GM12878 (cell line): ENCODE data around the gene DOCK9. TPM values are rescaled to one million over a fixed set of nuclear protein-coding genes. Genes with fewer than 3 reads are reported as not detected.

Experiments used
- ATAC-seq: fragments of 200-7000 bp; cut with Tn5 transposase; 3 replicates; pipeline ENCODE4 v1.9.1; 2020; ENCODE audit warnings: mild to moderate bottlenecking, moderate library complexity
- BruUV-seq: library from RNA; stranded (reverse); fragments of 400-500 nt; replicated peaks from 2 replicates; lab custom pipeline; 2021; lab: Mats Ljungman, UMichigan
- CTCF ChIA-PET: fragments of 300-600 bp; sonication (Branson Sonifier 250); formaldehyde crosslinking; extraction: SDS; loops from one replicate; lab custom pipeline; 2021; ENCODE audit warnings: inconsistent platforms; lab: Yijun Ruan, JAX
- POLR2A ChIA-PET: fragments of 350-600 bp; formaldehyde crosslinking; extraction: SDS; loops from one replicate; lab custom pipeline; 2021; ENCODE audit warnings: inconsistent platforms; lab: Charles Lee
- RAD21 ChIA-PET: fragments of 300-600 bp; sonication (Branson Sonifier 250); formaldehyde crosslinking; loops from one replicate; lab custom pipeline; 2023; ENCODE audit warnings: antibody characterized with exemption; ENCODE audit not compliant: unreplicated experiment; lab: Charles Lee
- SMC1A ChIA-PET: fragments of 300-600 bp; sonication (Branson Sonifier 250); formaldehyde crosslinking; loops from one replicate; lab custom pipeline; 2023; ENCODE audit not compliant: unreplicated experiment, uncharacterized antibody; lab: Charles Lee
- DNase-seq: peaks from one replicate; pipeline ENCODE4 v3.0.0-alpha.2; 2011; ENCODE audit warnings: low read depth, low spot score
- FAIRE-seq: peaks from 3 replicates; lab custom pipeline; 2011; peaks lifted over from hg19 to GRCh38; lab: Jason Lieb, UNC
- H2AFZ ChIP-seq: 2 replicates; pipeline ENCODE4 v1.6.0; 2011; ENCODE audit warnings: low read depth, low read length, control low read depth; ENCODE audit not compliant: control insufficient read depth
- H3K27ac ChIP-seq: 2 replicates; pipeline ENCODE4 v1.5.1; 2011; ENCODE audit warnings: control low read depth; ENCODE audit not compliant: control insufficient read depth, insufficient read depth
- H3K27me3 ChIP-seq, 2 experiments: replicated peaks in 1 of 2; 2 replicates each; pipeline versions ENCODE4 v1.6.0 to v1.6.1; 2011; ENCODE audit warnings: low read length in 1 of 2; ENCODE audit not compliant: control insufficient read depth in 2 of 2, insufficient read depth in 2 of 2
- H3K36me3 ChIP-seq, 2 experiments: 2 replicates each; pipeline ENCODE4 v1.5.1; 2011; ENCODE audit warnings: low read length in 1 of 2; ENCODE audit not compliant: control insufficient read depth in 2 of 2, insufficient read depth in 2 of 2
- H3K4me1 ChIP-seq: 2 replicates; pipeline ENCODE4 v1.6.1; 2011; ENCODE audit warnings: mild to moderate bottlenecking, low read length, moderate library complexity, mixed read lengths; ENCODE audit not compliant: control insufficient read depth, insufficient read depth
- H3K4me2 ChIP-seq: 2 replicates; pipeline ENCODE4 v1.6.0; 2011; ENCODE audit warnings: control low read depth; ENCODE audit not compliant: control insufficient read depth, insufficient read depth
- H3K4me3 ChIP-seq: fragments of 200-600 bp; sonication (generic); 2 replicates; pipeline ENCODE4 v1.5.1; 2016
- H3K79me2 ChIP-seq: 2 replicates; pipeline ENCODE4 v1.6.0; 2011; ENCODE audit warnings: low read length; ENCODE audit not compliant: control insufficient read depth, insufficient read depth
- H3K9ac ChIP-seq: 2 replicates; pipeline ENCODE4 v1.8.0; 2011; ENCODE audit warnings: low read length, control low read depth, mixed read lengths; ENCODE audit not compliant: control insufficient read depth, insufficient read depth
- H3K9me3 ChIP-seq: replicated peaks from 3 replicates; pipeline ENCODE4 v1.5.1; 2011; ENCODE audit warnings: mild to moderate bottlenecking, low read length; ENCODE audit not compliant: control insufficient read depth, insufficient read depth
- H4K20me1 ChIP-seq: 2 replicates; pipeline ENCODE4 v1.6.0; 2011; ENCODE audit not compliant: control insufficient read depth, insufficient read depth
- ATF3 ChIP-seq: IDR thresholded peaks from 2 replicates; pipeline ENCODE4 v1.6.1; 2011; ENCODE audit warnings: low read depth, mild to moderate bottlenecking, low read length, moderate library complexity, borderline replicate concordance; ENCODE audit errors: extremely low read depth
- BHLHE40 ChIP-seq, 2 experiments: fragments of 450-650 bp in 1 of 2; IDR thresholded peaks; 2 replicates each; pipeline ENCODE4 v1.6.1; 2011 to 2017; ENCODE audit warnings: low read depth in 2 of 2, borderline replicate concordance in 1 of 2, improper control_type of control experiment in 1 of 2, low read length in 1 of 2, mild to moderate bottlenecking in 1 of 2
- CEBPZ ChIP-seq: fragments of 150-350 bp; IDR thresholded peaks from 2 replicates; pipeline ENCODE4 v1.6.1; 2016; ENCODE audit warnings: low read depth, low read length
- CHD1 ChIP-seq: IDR thresholded peaks from 2 replicates; pipeline ENCODE4 v1.6.1; 2012; ENCODE audit warnings: low read depth, low read length, improper control_type of control experiment
- EZH2 ChIP-seq: IDR thresholded peaks from 2 replicates; pipeline ENCODE4 v1.6.1; 2012; ENCODE audit warnings: low read depth, mild to moderate bottlenecking, control low read depth, inconsistent platforms, low read length, borderline replicate concordance; ENCODE audit not compliant: control insufficient read depth
- JUND ChIP-seq: IDR thresholded peaks from 2 replicates; pipeline ENCODE4 v1.6.1; 2012; ENCODE audit warnings: low read depth, mild to moderate bottlenecking, low read length, improper control_type of control experiment, moderate library complexity
- KAT2A ChIP-seq: conservative IDR thresholded peaks from 2 replicates; pipeline ENCODE4 v1.6.1; 2011; ENCODE audit warnings: low read depth, low read length; ENCODE audit not compliant: control insufficient read depth
- SMAD5 ChIP-seq: IDR thresholded peaks from 2 replicates; pipeline ENCODE4 v1.6.1; 2016; ENCODE audit warnings: antibody characterized with exemption, low read depth
- ZZZ3 ChIP-seq: IDR thresholded peaks from 2 replicates; pipeline ENCODE4 v1.6.1; 2011; ENCODE audit warnings: low read depth; ENCODE audit not compliant: control insufficient read depth, insufficient read length
- WGBS: methylation state at CpG from one replicate; pipeline ENCODE4 v1.1.6; 2016; ENCODE audit warnings: low lambda C conversion rate; ENCODE audit not compliant: insufficient replicate concordance, insufficient coverage; ENCODE audit errors: missing lambda C conversion rate; 5-methylcytosine and 5-hydroxymethylcytosine counted together
- in situ Hi-C: fragments of 300-500 bp; cut with MboI; formaldehyde crosslinking; loops from 9 replicates; pipeline ENCODE4 v1.14.3; 2018; ENCODE audit warnings: mixed read lengths
- intact Hi-C: fragments of 100-400 bp; cut with micrococcal nuclease; formaldehyde crosslinking; loops from one replicate; pipeline ENCODE4 v1.14.2; 2022; ENCODE audit not compliant: unreplicated experiment
- polyA plus RNA-seq, 11 experiments: library from polyadenylated mRNA; depleted of rRNA in 4 of 11; unstranded in 6 of 11; stranded (reverse) in 5 of 11; fragments of >200 nt; fragmentation: Nextera tagmentation in 4 of 11; fragmentation: Illumina TruSeq in 1 of 11; extraction: Ambion mirVana in 4 of 11; extraction: Trizol in 1 of 11; gene quantifications; 1 replicate in 1 of 11; 2 replicates in 10 of 11; pipeline versions ENCODE4 v1.2.1 to v1.2.3, GENCODE V29; 2011 to 2016; ENCODE audit warnings: inconsistent platforms in 2 of 11, missing spikeins in 2 of 11, low read depth in 1 of 11
- total RNA-seq, 4 experiments: library from RNA; depleted of rRNA in 3 of 4; stranded (reverse); fragments of >200 nt in 3 of 4; fragmentation: Illumina TruSeq in 1 of 4; extraction: Trizol in 1 of 4; gene quantifications; 2 replicates each; pipeline versions ENCODE4 v1.2.1 to v1.2.3, GENCODE V29; 2013 to 2021

DOCK9 gene
- total and polyA plus RNA-seq, 10 of the 15 experiments (the other 5 are each of a cell fraction or from before 2014, with no cell fraction given): 0.09 to 2.9 (median 0.74) TPM

GRCh38 chr13:98881390-98881789 is 96.5 kb downstream of the DOCK9 start (continued):
- no peak for TF ChIP-seq CEBPZ
- TF ChIP-seq, all 136 proteins: peak for 0

GRCh38 chr13:98880677-98881076 is 97.2 kb downstream of the DOCK9 start:
- CTCF ChIA-PET: interaction anchor here (1.5 kb wide), 1 partner anchor 11 kb away, joined by 7 read pairs; no protein-coding TSS in a partner anchor
- in situ Hi-C loops: no loop called here

More at GRCh38 chr13:98880677-98881076, 97.2 kb downstream of the DOCK9 start:
- H3K9ac ChIP-seq: no peak overlapping the region
- intact Hi-C loops: no loop called here
- WGBS: 51% methylated on average over 2 of the region's 2 CpGs
- H2AFZ ChIP-seq: no peak overlapping the region
- no peak for ATAC-seq
- no peak for DNase-seq
- ChIA-PET SMC1A (no interaction called here), RAD21 (no interaction called here), POLR2A (no interaction called here)
- H3K79me2 ChIP-seq: no peaks in the 10 kb centered on the region
- BruUV-seq: no TSS peak
- H3K4me1 ChIP-seq: peaks cover under 1% of the 10 kb centered on the region
- no peak overlapping the region for H3K4me2 ChIP-seq
- TF ChIP-seq ATF3 (no peak), JUND (no peak), EZH2 (no peak), SMAD5 (no peak), CHD1 (no peak), KAT2A (no peak), BHLHE40 (IDR thresholded peaks at IDR 0.05; ENCODE audit: borderline replicate concordance in 1 of 2, low read depth in 2 of 2, low read length in 1 of 2) (no peak), ZZZ3 (no peak)
- H3K27ac ChIP-seq: no peak overlapping the region
- FAIRE-seq: no peak
- H4K20me1 ChIP-seq: no peaks in the 10 kb centered on the region
- no peaks in the 10 kb centered on the region for H3K27me3 ChIP-seq
- no peaks in the 10 kb centered on the region for H3K36me3 ChIP-seq
- no peak overlapping the region for H3K4me3 ChIP-seq
- no peaks in the 10 kb centered on the region for H3K9me3 ChIP-seq
